ENCODE data around the gene ABLIM2.

DNA sequence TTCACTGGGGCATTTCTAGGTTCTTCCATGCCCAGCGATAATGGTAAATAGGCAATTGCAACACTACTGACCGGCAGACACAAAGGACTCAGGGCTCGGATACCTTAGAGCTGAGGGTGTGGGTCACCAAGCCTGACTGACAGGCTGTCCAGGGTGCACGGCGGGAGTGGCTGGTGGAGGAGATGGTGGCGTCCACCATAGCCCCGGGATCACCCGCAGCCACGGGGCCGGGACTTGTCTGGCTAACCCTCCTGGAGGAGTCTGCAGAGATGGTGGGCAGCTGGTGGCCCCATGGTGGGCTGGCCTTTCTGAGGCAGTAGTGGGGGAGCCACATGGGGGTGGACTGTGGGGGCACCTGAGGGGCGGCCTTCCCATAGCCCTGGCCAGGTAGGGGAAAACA lies 11.7 kb upstream of the ABLIM2 start:
- TF ChIP-seq, protein P1, sequence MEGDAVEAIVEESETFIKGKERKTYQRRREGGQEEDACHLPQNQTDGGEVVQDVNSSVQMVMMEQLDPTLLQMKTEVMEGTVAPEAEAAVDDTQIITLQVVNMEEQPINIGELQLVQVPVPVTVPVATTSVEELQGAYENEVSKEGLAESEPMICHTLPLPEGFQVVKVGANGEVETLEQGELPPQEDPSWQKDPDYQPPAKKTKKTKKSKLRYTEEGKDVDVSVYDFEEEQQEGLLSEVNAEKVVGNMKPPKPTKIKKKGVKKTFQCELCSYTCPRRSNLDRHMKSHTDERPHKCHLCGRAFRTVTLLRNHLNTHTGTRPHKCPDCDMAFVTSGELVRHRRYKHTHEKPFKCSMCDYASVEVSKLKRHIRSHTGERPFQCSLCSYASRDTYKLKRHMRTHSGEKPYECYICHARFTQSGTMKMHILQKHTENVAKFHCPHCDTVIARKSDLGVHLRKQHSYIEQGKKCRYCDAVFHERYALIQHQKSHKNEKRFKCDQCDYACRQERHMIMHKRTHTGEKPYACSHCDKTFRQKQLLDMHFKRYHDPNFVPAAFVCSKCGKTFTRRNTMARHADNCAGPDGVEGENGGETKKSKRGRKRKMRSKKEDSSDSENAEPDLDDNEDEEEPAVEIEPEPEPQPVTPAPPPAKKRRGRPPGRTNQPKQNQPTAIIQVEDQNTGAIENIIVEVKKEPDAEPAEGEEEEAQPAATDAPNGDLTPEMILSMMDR (IDR thresholded peaks at IDR 0.05): no peak
- no peak for TF ChIP-seq POLR2A (IDR thresholded peaks at IDR 0.05)

All from body of pancreas (tissue), 4 donors.